Neural cell (in vitro differentiated cells): ENCODE data around the gene PROCA1. TPM values are rescaled to one million over a fixed set of nuclear protein-coding genes. Genes with fewer than 3 reads are reported as not detected.

Experiments
- H2AFZ ChIP-seq: fragments of 200-600, 300-800 bp; sonication (generic), shearing (Covaris generic); 2 replicates; pipeline ENCODE4 v1.6.0; 2014; ENCODE audit warnings: low read depth, mild to moderate bottlenecking, antibody characterized with exemption, low read length, moderate library complexity
- H3F3A ChIP-seq: fragments of 200-600 bp; shearing (Covaris generic); 2 replicates; pipeline ENCODE4 v1.6.1; 2016; ENCODE audit warnings: mild to moderate bottlenecking, moderate library complexity, mixed read lengths, antibody characterized with exemption, low read length; ENCODE audit not compliant: insufficient read depth, poor library complexity, severe bottlenecking
- H3K27ac ChIP-seq: fragments of 200-600, 300-800 bp; sonication (generic), shearing (Covaris generic); 2 replicates; pipeline ENCODE4 v1.5.1; 2014; ENCODE audit warnings: mild to moderate bottlenecking, low read length, moderate library complexity
- H3K27me3 ChIP-seq: fragments of 300-800, 200-600 bp; sonication (generic), shearing (Covaris generic); 2 replicates; pipeline ENCODE4 v1.6.0; 2014; ENCODE audit warnings: mild to moderate bottlenecking, low read depth, low read length, moderate library complexity; ENCODE audit not compliant: insufficient read depth
- H3K36me3 ChIP-seq: fragments of 300-800, 200-600 bp; sonication (generic), shearing (Covaris generic); 2 replicates; pipeline ENCODE4 v1.5.1; 2014; ENCODE audit warnings: mild to moderate bottlenecking, antibody characterized with exemption, low read length, moderate library complexity; ENCODE audit not compliant: insufficient read depth
- H3K4me2 ChIP-seq: fragments of 300-800, 200-600 bp; sonication (generic), shearing (Covaris generic); 2 replicates; pipeline ENCODE4 v1.6.0; 2014; ENCODE audit warnings: mild to moderate bottlenecking, low read length
- H3K4me3 ChIP-seq: fragments of 300-800, 200-600 bp; sonication (generic), shearing (Covaris generic); 2 replicates; pipeline ENCODE4 v1.5.1; 2014; ENCODE audit warnings: mild to moderate bottlenecking, low read length, moderate library complexity
- H3K79me2 ChIP-seq: fragments of 200-600 bp; shearing (Covaris generic); replicated peaks from 2 replicates; pipeline ENCODE4 v1.6.0; 2014; ENCODE audit warnings: mild to moderate bottlenecking, low read length, moderate library complexity; ENCODE audit not compliant: insufficient read depth
- H3K9ac ChIP-seq: fragments of 300-800, 200-600 bp; sonication (generic), shearing (Covaris generic); 2 replicates; pipeline ENCODE4 v1.6.1; 2016; ENCODE audit warnings: mild to moderate bottlenecking, low read length, mixed read lengths
- H3K9me2 ChIP-seq: fragments of 200-600 bp; shearing (Covaris generic); 2 replicates; pipeline ENCODE4 v1.6.1; 2016; ENCODE audit warnings: mild to moderate bottlenecking, low read length, mixed read lengths; ENCODE audit not compliant: insufficient read depth
- H3K9me3 ChIP-seq: fragments of 200-600, 300-800 bp; sonication (generic), shearing (Covaris generic); 2 replicates; pipeline ENCODE4 v1.6.1; 2016; ENCODE audit warnings: mild to moderate bottlenecking, mixed run types, low read length, moderate library complexity, mixed read lengths
- H4K20me1 ChIP-seq: fragments of 200-600 bp; shearing (Covaris generic); 2 replicates; pipeline ENCODE4 v1.6.1; 2016; ENCODE audit warnings: mild to moderate bottlenecking, mixed run types; ENCODE audit not compliant: insufficient read depth
- EP300 ChIP-seq: fragments of 450-650 bp; conservative IDR thresholded peaks from 2 replicates; pipeline ENCODE4 v1.6.1; 2014; ENCODE audit warnings: antibody characterized with exemption, mild to moderate bottlenecking, moderate library complexity; ENCODE audit not compliant: poor library complexity, severe bottlenecking
- EZH2 ChIP-seq: fragments of 200-600, 300-800 bp; shearing (Covaris generic), sonication (generic); IDR thresholded peaks from 2 replicates; pipeline ENCODE4 v1.6.1; 2014; ENCODE audit warnings: antibody characterized with exemption, low read length, borderline replicate concordance, mild to moderate bottlenecking; ENCODE audit not compliant: insufficient read depth, poor library complexity, severe bottlenecking
- MXI1 ChIP-seq: fragments of 450-650 bp; conservative IDR thresholded peaks from 2 replicates; pipeline ENCODE4 v1.6.1; 2014; ENCODE audit warnings: antibody characterized with exemption, mild to moderate bottlenecking; ENCODE audit not compliant: poor library complexity, severe bottlenecking
- POLR2AphosphoS5 ChIP-seq: IDR thresholded peaks from 2 replicates; pipeline ENCODE4 v1.6.1; 2012
- RAD21 ChIP-seq: fragments of 450-650 bp; conservative IDR thresholded peaks from 2 replicates; pipeline ENCODE4 v1.6.1; 2014; ENCODE audit warnings: antibody characterized with exemption, mild to moderate bottlenecking, moderate library complexity
- SMC3 ChIP-seq: fragments of 450-650 bp; conservative IDR thresholded peaks from 2 replicates; pipeline ENCODE4 v1.6.1; 2014; ENCODE audit warnings: antibody characterized with exemption, mild to moderate bottlenecking, moderate library complexity; ENCODE audit not compliant: poor library complexity
- TAF1 ChIP-seq: IDR thresholded peaks from 2 replicates; pipeline ENCODE4 v1.6.1; 2012; ENCODE audit warnings: low read depth
- polyA plus RNA-seq: library from polyadenylated mRNA; depleted of rRNA; stranded (reverse); fragments of >200 nt; gene quantifications from 2 replicates; pipeline ENCODE4 v1.2.3, GENCODE V29; 2014
- TF ChIP-seq, protein P1 (sequence below): fragments of 450-650 bp; IDR thresholded peaks from 2 replicates; pipeline ENCODE4 v1.5.1; 2014; ENCODE audit warnings: antibody characterized with exemption, mild to moderate bottlenecking, moderate library complexity; ENCODE audit not compliant: poor library complexity, severe bottlenecking
- TF ChIP-seq, protein P2 (sequence below): IDR thresholded peaks from 2 replicates; pipeline ENCODE4 v1.6.1; 2012; ENCODE audit warnings: borderline replicate concordance

Gene PROCA1
- polyA plus RNA-seq, 1 donor from 2014 or later = 20.7 TPM

GRCh38 chr17:28686296-28686695 lies 25.4 kb downstream of the PROCA1 start:
- Histone ChIP-seq H3K27me3 (no peaks in the 10 kb centered on the region), H3F3A (no peaks in the 10 kb centered on the region), H3K79me2 (no peaks in the 10 kb centered on the region), H3K4me3 (no peak overlapping the region), H3K4me2 (no peak overlapping the region), H2AFZ (no peak overlapping the region), H3K27ac (no peak overlapping the region), H3K36me3 (peaks cover 28% of the 10 kb centered on the region), H4K20me1 (no peaks in the 10 kb centered on the region), H3K9me2 (no peaks in the 10 kb centered on the region), H3K9me3 (no peaks in the 10 kb centered on the region), H3K9ac (no peak overlapping the region)
- no peak for TF ChIP-seq MXI1
- TF ChIP-seq SMC3 = no peak
- TF ChIP-seq POLR2AphosphoS5 = no peak
- TF ChIP-seq TAF1 = no peak
- TF ChIP-seq RAD21 = no peak
- TF ChIP-seq, protein P1, sequence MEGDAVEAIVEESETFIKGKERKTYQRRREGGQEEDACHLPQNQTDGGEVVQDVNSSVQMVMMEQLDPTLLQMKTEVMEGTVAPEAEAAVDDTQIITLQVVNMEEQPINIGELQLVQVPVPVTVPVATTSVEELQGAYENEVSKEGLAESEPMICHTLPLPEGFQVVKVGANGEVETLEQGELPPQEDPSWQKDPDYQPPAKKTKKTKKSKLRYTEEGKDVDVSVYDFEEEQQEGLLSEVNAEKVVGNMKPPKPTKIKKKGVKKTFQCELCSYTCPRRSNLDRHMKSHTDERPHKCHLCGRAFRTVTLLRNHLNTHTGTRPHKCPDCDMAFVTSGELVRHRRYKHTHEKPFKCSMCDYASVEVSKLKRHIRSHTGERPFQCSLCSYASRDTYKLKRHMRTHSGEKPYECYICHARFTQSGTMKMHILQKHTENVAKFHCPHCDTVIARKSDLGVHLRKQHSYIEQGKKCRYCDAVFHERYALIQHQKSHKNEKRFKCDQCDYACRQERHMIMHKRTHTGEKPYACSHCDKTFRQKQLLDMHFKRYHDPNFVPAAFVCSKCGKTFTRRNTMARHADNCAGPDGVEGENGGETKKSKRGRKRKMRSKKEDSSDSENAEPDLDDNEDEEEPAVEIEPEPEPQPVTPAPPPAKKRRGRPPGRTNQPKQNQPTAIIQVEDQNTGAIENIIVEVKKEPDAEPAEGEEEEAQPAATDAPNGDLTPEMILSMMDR = no peak
- TF ChIP-seq EZH2 = no peak
- TF ChIP-seq, protein P2, sequence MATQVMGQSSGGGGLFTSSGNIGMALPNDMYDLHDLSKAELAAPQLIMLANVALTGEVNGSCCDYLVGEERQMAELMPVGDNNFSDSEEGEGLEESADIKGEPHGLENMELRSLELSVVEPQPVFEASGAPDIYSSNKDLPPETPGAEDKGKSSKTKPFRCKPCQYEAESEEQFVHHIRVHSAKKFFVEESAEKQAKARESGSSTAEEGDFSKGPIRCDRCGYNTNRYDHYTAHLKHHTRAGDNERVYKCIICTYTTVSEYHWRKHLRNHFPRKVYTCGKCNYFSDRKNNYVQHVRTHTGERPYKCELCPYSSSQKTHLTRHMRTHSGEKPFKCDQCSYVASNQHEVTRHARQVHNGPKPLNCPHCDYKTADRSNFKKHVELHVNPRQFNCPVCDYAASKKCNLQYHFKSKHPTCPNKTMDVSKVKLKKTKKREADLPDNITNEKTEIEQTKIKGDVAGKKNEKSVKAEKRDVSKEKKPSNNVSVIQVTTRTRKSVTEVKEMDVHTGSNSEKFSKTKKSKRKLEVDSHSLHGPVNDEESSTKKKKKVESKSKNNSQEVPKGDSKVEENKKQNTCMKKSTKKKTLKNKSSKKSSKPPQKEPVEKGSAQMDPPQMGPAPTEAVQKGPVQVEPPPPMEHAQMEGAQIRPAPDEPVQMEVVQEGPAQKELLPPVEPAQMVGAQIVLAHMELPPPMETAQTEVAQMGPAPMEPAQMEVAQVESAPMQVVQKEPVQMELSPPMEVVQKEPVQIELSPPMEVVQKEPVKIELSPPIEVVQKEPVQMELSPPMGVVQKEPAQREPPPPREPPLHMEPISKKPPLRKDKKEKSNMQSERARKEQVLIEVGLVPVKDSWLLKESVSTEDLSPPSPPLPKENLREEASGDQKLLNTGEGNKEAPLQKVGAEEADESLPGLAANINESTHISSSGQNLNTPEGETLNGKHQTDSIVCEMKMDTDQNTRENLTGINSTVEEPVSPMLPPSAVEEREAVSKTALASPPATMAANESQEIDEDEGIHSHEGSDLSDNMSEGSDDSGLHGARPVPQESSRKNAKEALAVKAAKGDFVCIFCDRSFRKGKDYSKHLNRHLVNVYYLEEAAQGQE = no peak

- no peak overlapping the region for H3K27ac ChIP-seq
- no peaks in the 10 kb centered on the region for H3K27me3 ChIP-seq
- H2AFZ ChIP-seq = no peak overlapping the region
- no peak overlapping the region for H3K4me3 ChIP-seq
- H3K36me3 ChIP-seq = peaks cover 28% of the 10 kb centered on the region
- H3K9me3 ChIP-seq = no peaks in the 10 kb centered on the region
- no peaks in the 10 kb centered on the region for H4K20me1 ChIP-seq
- no peak for TF ChIP-seq POLR2AphosphoS5
- TF ChIP-seq MXI1 = no peak
- no peak for TF ChIP-seq RAD21
- TF ChIP-seq SMC3 = no peak
- no peak for TF ChIP-seq EZH2
- H3K4me2 ChIP-seq = no peak overlapping the region
- H3K9me2 ChIP-seq = no peaks in the 10 kb centered on the region
- H3F3A ChIP-seq = no peaks in the 10 kb centered on the region
- H3K79me2 ChIP-seq = no peaks in the 10 kb centered on the region
- H3K9ac ChIP-seq = no peak overlapping the region
These were observed 26.3 kb downstream of the PROCA1 start for GRCh38 chr17:28685366-28685765.

DNA sequence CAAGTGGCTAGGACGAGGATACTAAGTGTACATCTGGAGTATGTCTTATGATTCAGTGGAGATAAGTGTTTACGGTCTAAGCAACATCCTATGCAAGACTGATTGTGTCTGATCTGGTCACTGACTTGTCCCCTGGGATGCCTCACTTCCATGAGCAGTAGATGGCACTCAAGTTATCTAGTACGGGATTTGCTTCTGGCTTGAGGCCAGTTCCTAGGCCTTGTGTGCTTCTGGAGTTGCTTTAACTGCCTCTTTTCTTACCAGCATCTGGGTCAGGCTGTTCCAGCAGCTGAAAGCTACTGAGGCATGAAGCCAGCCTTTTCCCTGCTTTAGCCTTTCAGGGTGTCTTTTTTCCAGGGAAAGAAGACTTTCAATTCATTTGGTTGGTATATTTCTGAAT lies 26.7 kb downstream of the PROCA1 start:
- Histone ChIP-seq H3K4me2 (no peak overlapping the region), H3K9me2 (no peaks in the 10 kb centered on the region), H3K27ac (no peak overlapping the region), H3K9ac (no peak overlapping the region), H2AFZ (no peak overlapping the region), H3F3A (no peaks in the 10 kb centered on the region), H4K20me1 (no peaks in the 10 kb centered on the region), H3K27me3 (no peaks in the 10 kb centered on the region), H3K79me2 (no peaks in the 10 kb centered on the region), H3K4me3 (no peak overlapping the region), H3K36me3 (peaks cover 28% of the 10 kb centered on the region), H3K9me3 (no peaks in the 10 kb centered on the region)
- TF ChIP-seq RAD21 (no peak), SMC3 (no peak), POLR2AphosphoS5 (no peak), MXI1 (no peak), TAF1 (no peak), EP300 (no peak), EZH2 (no peak)
- TF ChIP-seq, protein P2 = no peak
- TF ChIP-seq, protein P1 = no peak
